ENCODE data around the gene LPP. TPM values are rescaled to one million over a fixed set of nuclear protein-coding genes. Genes with fewer than 3 reads are reported as not detected.
A peak's percentile ranks its signal among the peaks of the same experiment; 100 is the strongest.

The LPP gene
- total RNA-seq, 2 experiments from 2014 or later, result 51.3 to 58.9 TPM

DNA sequence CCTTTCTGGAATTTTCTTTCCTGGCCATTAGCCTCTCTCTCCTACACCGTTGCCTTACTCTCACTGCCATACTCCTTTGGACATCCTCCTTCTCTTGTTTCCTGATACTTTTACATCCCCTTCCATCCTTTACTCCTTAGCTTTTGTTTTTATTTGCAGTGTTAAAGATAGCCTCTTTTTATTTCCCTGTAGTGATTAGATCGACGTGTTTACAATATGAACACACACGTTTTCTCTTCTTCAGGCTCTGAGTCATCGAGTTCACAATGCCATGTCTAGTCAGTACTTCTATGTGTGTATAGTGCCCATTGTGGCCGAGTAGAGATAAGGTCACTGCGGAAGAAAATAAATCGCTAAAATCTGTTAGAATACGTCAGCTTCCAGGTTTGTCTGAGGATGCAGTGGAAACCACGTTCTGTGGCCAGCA lies 208.5 kb downstream of the LPP start:
- ChIA-PET POLR2A (no interaction called here), CTCF (interaction anchor here (0.7 to 5.6 kb wide), 7 partner anchors 12 to 623 kb away, joined by 3 to 38 read pairs (median 4); partner anchors contain the start of gene BCL6)
- ATAC-seq (peak; percentile 40), DNase-seq (peak; percentile 36)
- H3K27me3 Mint-ChIP-seq (ENCODE audit: low read depth), result no peaks in the 10 kb centered on the region
- H3K9me3 Mint-ChIP-seq (ENCODE audit: insufficient read depth), result no peaks in the 10 kb centered on the region
- no peak overlapping the region for H3K27ac Mint-ChIP-seq
- peaks cover 52% of the 10 kb centered on the region for H3K4me1 Mint-ChIP-seq (ENCODE audit: low read depth)
- H3K4me3 Mint-ChIP-seq, result peak overlapping the region; percentile 0
- peaks cover 10% of the 10 kb centered on the region for H3K36me3 Mint-ChIP-seq (ENCODE audit: low read depth)

DNA sequence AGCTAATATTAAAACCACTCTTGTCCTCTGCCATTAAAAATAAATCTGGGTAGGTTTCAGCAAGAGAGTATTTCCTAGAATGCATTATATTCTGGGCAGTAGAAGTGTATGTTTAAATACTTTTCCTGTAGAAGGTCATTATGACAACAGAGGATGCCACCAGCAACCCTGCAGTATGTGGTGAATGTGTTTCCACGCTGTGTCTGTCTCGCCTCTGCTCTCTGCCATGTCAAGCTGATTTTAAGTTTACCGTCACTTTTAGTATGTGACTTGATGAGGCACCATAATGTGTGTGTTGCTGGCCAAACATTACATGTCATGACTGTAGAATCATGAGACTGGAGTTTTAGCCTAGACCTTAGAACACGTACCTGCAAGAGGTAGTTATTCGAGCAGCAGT lies 211.2 kb downstream of the LPP start:
- CTCF ChIA-PET, result interaction anchor here (1.2 to 1.8 kb wide), 2 partner anchors 35 to 624 kb away, joined by 3 to 4 read pairs; no protein-coding TSS in a partner anchor
- POLR2A ChIA-PET, result no interaction called here
- Mint-ChIP-seq H3K27me3 (ENCODE audit: low read depth) (no peaks in the 10 kb centered on the region), H3K36me3 (ENCODE audit: low read depth) (peaks cover 10% of the 10 kb centered on the region), H3K27ac (peak overlapping the region; percentile 37), H3K9me3 (ENCODE audit: insufficient read depth) (no peaks in the 10 kb centered on the region), H3K4me3 (no peak overlapping the region), H3K4me1 (ENCODE audit: low read depth) (peaks cover 33% of the 10 kb centered on the region)
- ATAC-seq (no peak), DNase-seq (no peak)

DNA sequence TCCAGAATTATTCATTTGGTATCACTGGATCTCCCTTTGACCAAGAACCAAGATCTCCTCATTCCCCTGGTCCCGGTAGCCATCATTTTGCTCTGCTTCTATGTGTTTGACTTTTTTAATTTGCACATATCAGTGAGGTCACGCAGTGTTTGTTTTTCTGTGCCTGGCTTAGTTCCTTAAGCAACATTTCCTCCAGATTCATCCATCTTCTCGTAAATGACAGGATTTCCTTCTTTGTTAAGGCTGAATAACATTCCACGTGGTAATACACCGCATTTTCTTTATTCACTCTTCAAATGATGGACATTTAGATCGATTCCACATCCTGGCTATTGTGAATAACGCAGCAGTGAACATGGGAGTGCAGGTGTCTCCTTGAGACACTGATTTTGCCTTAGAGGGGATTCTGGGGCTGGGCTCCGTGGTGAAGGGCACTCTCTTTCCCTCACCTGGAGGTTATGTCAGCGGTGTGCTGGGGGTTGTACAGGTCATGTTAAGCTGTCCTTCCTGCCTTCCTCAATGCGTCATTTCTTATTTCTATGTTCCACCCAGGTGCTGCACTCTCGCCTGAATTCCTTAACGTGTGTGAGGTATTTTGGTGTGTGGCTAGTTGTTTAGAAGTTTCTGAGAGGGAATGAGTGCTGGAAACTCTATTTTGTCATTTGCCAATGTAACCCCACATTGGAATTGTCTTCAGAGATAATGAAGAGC lies 212.2 kb downstream of the LPP start:
- POLR2A ChIA-PET, result no interaction called here
- Mint-ChIP-seq H3K27me3 (ENCODE audit: low read depth) (no peaks in the 10 kb centered on the region), H3K9me3 (ENCODE audit: insufficient read depth) (no peaks in the 10 kb centered on the region), H3K4me1 (ENCODE audit: low read depth) (peaks cover 26% of the 10 kb centered on the region), H3K27ac (no peak overlapping the region), H3K36me3 (ENCODE audit: low read depth) (peaks cover 9% of the 10 kb centered on the region), H3K4me3 (no peak overlapping the region)
- DNase-seq, result no peak
- no peak for ATAC-seq
- CTCF ChIA-PET, result interaction anchor here (0.6 kb wide), 1 partner anchor 627 kb away, joined by 3 read pairs; no protein-coding TSS in a partner anchor

- H3K27ac Mint-ChIP-seq, result no peak overlapping the region
- no peak for ATAC-seq
- peaks cover 9% of the 10 kb centered on the region for H3K36me3 Mint-ChIP-seq (ENCODE audit: low read depth)
- CTCF ChIA-PET, result interaction anchor here (0.6 to 1.8 kb wide), 4 partner anchors 9 to 628 kb away, joined by 3 to 4 read pairs (median 4); no protein-coding TSS in a partner anchor
- peaks cover 13% of the 10 kb centered on the region for H3K4me1 Mint-ChIP-seq (ENCODE audit: low read depth)
- H3K9me3 Mint-ChIP-seq (ENCODE audit: insufficient read depth), result no peaks in the 10 kb centered on the region
- H3K27me3 Mint-ChIP-seq (ENCODE audit: low read depth), result no peaks in the 10 kb centered on the region
- no peak overlapping the region for H3K4me3 Mint-ChIP-seq
- no peak for DNase-seq
- POLR2A ChIA-PET, result no interaction called here
Observed at GRCh38 chr3:188367678-188368077, 213.7 kb downstream of the LPP start.

- POLR2A ChIA-PET, result no interaction called here
- Mint-ChIP-seq H3K9me3 (ENCODE audit: insufficient read depth) (no peaks in the 10 kb centered on the region), H3K27ac (no peak overlapping the region), H3K4me1 (ENCODE audit: low read depth) (peaks cover 7% of the 10 kb centered on the region), H3K27me3 (ENCODE audit: low read depth) (no peaks in the 10 kb centered on the region), H3K36me3 (ENCODE audit: low read depth) (peaks cover 11% of the 10 kb centered on the region), H3K4me3 (no peak overlapping the region)
- no peak for DNase-seq
- CTCF ChIA-PET, result interaction anchor here (0.5 to 1.8 kb wide), 4 partner anchors 9 to 629 kb away, joined by 3 to 4 read pairs (median 4); no protein-coding TSS in a partner anchor
- no peak for ATAC-seq
Observed at GRCh38 chr3:188369526-188369925, 215.6 kb downstream of the LPP start.

DNA sequence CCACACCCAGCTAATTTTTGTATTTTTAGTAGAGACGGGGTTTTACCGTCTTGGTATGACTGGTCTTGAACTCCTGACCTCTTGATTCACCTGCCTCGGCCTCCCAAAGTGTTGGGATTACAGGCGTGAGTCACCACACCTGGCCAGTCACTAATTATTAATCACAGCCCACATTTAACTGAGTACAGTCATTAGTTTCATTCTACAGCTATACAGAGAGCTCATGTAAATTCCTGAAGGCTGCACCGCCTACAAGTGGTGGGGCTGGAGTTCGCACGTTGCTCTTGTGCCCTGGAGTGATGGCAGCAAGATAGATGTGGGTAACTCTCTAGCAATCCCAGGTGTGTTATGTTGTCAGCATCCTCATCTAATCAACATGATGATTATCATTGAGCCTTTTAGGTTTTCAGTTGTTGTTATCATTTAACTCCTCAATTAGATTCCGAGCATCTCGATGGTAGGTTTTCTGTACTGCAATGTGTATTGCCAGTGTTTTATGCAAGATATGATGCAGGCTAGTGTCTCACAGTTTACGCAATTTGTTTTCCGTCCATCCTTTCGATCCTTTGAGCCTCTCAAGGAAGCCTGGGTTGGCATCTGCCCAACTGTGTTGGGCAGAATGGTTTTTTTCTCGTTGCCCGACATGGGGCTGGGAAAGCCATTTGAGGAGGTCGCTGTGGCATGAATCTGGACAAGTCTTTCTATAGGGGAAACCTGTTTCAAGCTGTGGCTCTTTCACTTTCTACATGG lies 216.3 kb downstream of the LPP start:
- peaks cover 4% of the 10 kb centered on the region for H3K4me1 Mint-ChIP-seq (ENCODE audit: low read depth)
- CTCF ChIA-PET, result interaction anchor here (1.5 kb wide), 1 partner anchor 48 kb away, joined by 4 read pairs; no protein-coding TSS in a partner anchor

DNA sequence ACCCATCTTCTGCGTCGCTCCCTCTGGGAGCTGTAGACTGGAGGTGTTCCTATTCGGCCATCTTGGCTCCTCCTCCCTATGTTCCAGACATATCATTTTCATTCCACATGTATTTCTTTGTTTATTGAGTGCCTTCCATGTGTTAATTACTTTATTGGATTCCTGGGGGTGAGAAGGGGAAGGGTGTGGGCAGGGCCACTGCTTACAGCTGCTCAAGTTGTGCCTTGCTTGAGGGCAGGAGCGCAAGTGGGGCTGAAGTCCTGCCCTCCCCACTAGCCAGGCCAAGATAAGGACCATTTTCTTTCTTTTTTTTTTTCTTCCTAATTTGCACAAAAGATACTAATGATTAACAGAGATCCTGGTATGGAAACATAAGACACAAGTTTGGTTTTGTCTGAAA lies 224.8 kb downstream of the LPP start:
- peaks cover 6% of the 10 kb centered on the region for H3K9me3 Mint-ChIP-seq (ENCODE audit: insufficient read depth)
- ATAC-seq, result no peak
- peaks cover 25% of the 10 kb centered on the region for H3K36me3 Mint-ChIP-seq (ENCODE audit: low read depth)
- no peak for DNase-seq
- POLR2A ChIA-PET, result no interaction called here
- H3K27me3 Mint-ChIP-seq (ENCODE audit: low read depth), result no peaks in the 10 kb centered on the region
- CTCF ChIA-PET, result no interaction called here
- no peak overlapping the region for H3K27ac Mint-ChIP-seq
- no peak overlapping the region for H3K4me3 Mint-ChIP-seq
- no peaks in the 10 kb centered on the region for H3K4me1 Mint-ChIP-seq (ENCODE audit: low read depth)

More for the DNA sequence above, 216.3 kb downstream of the LPP start:
- no peak for DNase-seq
- no peak overlapping the region for H3K4me3 Mint-ChIP-seq
- POLR2A ChIA-PET, result no interaction called here
- H3K9me3 Mint-ChIP-seq (ENCODE audit: insufficient read depth), result no peaks in the 10 kb centered on the region
- no peaks in the 10 kb centered on the region for H3K27me3 Mint-ChIP-seq (ENCODE audit: low read depth)
- H3K36me3 Mint-ChIP-seq (ENCODE audit: low read depth), result peaks cover 13% of the 10 kb centered on the region
- no peak for ATAC-seq
- no peak overlapping the region for H3K27ac Mint-ChIP-seq

DNA sequence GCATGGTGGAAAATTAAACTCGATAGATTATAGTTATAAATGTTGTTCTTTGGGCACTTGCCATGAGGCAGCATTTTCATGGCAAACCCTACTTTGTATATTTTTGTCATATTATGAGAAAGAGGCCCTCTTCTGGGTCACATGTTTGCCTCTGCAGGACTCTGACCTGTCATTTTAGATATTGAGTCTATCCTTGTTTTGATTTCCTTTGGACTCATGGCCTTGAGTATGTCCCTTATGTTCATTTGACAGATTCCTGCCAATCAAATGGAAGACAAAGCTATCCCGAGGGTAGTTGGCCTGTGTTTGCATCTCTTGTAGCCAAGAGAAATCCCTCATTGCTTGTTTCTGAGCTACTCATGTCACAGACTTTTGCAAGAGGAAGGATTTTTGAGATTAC lies 226.3 kb downstream of the LPP start:
- Mint-ChIP-seq H3K9me3 (ENCODE audit: insufficient read depth) (peaks cover 6% of the 10 kb centered on the region), H3K27me3 (ENCODE audit: low read depth) (no peaks in the 10 kb centered on the region), H3K36me3 (ENCODE audit: low read depth) (peaks cover 21% of the 10 kb centered on the region), H3K4me3 (no peak overlapping the region), H3K27ac (no peak overlapping the region), H3K4me1 (ENCODE audit: low read depth) (no peaks in the 10 kb centered on the region)
- ChIA-PET CTCF (interaction anchor here (1.1 kb wide), 1 partner anchor 20 kb away, joined by 3 read pairs; no protein-coding TSS in a partner anchor), POLR2A (no interaction called here)
- no peak for ATAC-seq
- DNase-seq, result no peak

- peaks cover 2% of the 10 kb centered on the region for H3K4me1 Mint-ChIP-seq (ENCODE audit: low read depth)
- POLR2A ChIA-PET, result no interaction called here
- H3K9me3 Mint-ChIP-seq (ENCODE audit: insufficient read depth), result peaks cover 6% of the 10 kb centered on the region
- DNase-seq, result no peak
- CTCF ChIA-PET, result no interaction called here
- H3K27me3 Mint-ChIP-seq (ENCODE audit: low read depth), result no peaks in the 10 kb centered on the region
- no peak for ATAC-seq
- no peak overlapping the region for H3K27ac Mint-ChIP-seq
- H3K36me3 Mint-ChIP-seq (ENCODE audit: low read depth), result peaks cover 21% of the 10 kb centered on the region
- H3K4me3 Mint-ChIP-seq, result no peak overlapping the region
Observed at GRCh38 chr3:188380722-188381121, 226.8 kb downstream of the LPP start.

GRCh38 chr3:188383748-188384147 lies 229.8 kb downstream of the LPP start:
- ATAC-seq (no peak), DNase-seq (no peak)
- no peak overlapping the region for H3K27ac Mint-ChIP-seq
- no peaks in the 10 kb centered on the region for H3K27me3 Mint-ChIP-seq (ENCODE audit: low read depth)
- no peak overlapping the region for H3K4me3 Mint-ChIP-seq
- ChIA-PET CTCF (no interaction called here), POLR2A (no interaction called here)
- H3K36me3 Mint-ChIP-seq (ENCODE audit: low read depth), result peaks cover 13% of the 10 kb centered on the region
- H3K9me3 Mint-ChIP-seq (ENCODE audit: insufficient read depth), result peaks cover 10% of the 10 kb centered on the region
- peaks cover 11% of the 10 kb centered on the region for H3K4me1 Mint-ChIP-seq (ENCODE audit: low read depth)

DNA sequence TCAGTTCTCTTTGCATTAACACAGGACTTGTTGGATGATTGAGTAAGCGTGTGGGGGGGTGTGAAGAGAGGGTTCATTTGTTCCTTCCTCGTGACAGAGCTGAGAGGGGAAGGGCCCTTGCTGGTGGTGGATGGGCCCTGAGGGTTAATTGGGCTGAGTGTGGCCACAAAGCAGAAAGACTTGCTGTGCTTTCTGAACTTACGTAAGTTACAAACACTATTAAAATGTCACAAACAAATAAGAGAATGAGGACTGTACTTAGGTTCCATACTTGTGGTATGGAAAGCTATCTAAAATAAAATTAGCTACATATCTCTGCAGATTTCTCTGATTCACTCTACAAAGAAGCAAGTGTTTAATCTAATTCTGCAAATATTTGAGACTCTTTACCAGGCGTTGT lies 231.3 kb downstream of the LPP start:
- Mint-ChIP-seq H3K9me3 (ENCODE audit: insufficient read depth) (peaks cover 4% of the 10 kb centered on the region), H3K4me1 (ENCODE audit: low read depth) (peaks cover 23% of the 10 kb centered on the region), H3K27me3 (ENCODE audit: low read depth) (no peaks in the 10 kb centered on the region), H3K36me3 (ENCODE audit: low read depth) (peaks cover 9% of the 10 kb centered on the region), H3K27ac (no peak overlapping the region), H3K4me3 (no peak overlapping the region)
- ATAC-seq, result no peak
- ChIA-PET CTCF (no interaction called here), POLR2A (no interaction called here)
- DNase-seq, result no peak

GRCh38 chr3:188389711-188390342 lies 235.9 kb downstream of the LPP start:
- Mint-ChIP-seq H3K9me3 (ENCODE audit: insufficient read depth) (peaks cover 4% of the 10 kb centered on the region), H3K4me1 (ENCODE audit: low read depth) (peaks cover 26% of the 10 kb centered on the region), H3K27me3 (ENCODE audit: low read depth) (no peaks in the 10 kb centered on the region), H3K4me3 (no peak overlapping the region), H3K27ac (peak overlapping the region; percentile 56), H3K36me3 (ENCODE audit: low read depth) (peaks cover 9% of the 10 kb centered on the region)
- ATAC-seq (peak; percentile 89), DNase-seq (peak; percentile 65)
- CTCF ChIA-PET, result interaction anchor here (0.8 to 1.5 kb wide), 4 partner anchors 11 to 651 kb away, joined by 3 to 7 read pairs (median 4); no protein-coding TSS in a partner anchor
- POLR2A ChIA-PET, result no interaction called here
